Psoas muscle (tissue), 8 donors: Measurements from ENCODE around the gene EPHB6. TPM values are rescaled to one million over a fixed set of nuclear protein-coding genes. Genes with fewer than 3 reads are reported as not detected.

Experiments used
- ATAC-seq, 4 donors: fragments of 200-7000 bp; cut with Tn5 transposase; one replicate each; pipeline ENCODE4 v1.9.1; 2020; ENCODE audit warnings: moderate library complexity in 3 of 4, mild to moderate bottlenecking in 2 of 4
- DNase-seq, 2 donors: peaks; one replicate each; pipeline ENCODE4 v3.0.0-alpha.2; 2020
- H3K27ac ChIP-seq: fragments of 200-600 bp; one replicate; pipeline ENCODE4 v1.8.0; 2022
- H3K27me3 ChIP-seq, 3 donors: fragments of 200-600 bp in 1 of 3; one replicate each; pipeline versions ENCODE4 v1.6.1 to v1.8.0; 2013 to 2022; ENCODE audit warnings: low read length in 2 of 3, mild to moderate bottlenecking in 2 of 3, moderate library complexity in 1 of 3; ENCODE audit not compliant: insufficient read depth in 3 of 3
- H3K36me3 ChIP-seq, 2 donors: fragments of 200-600 bp in 1 of 2; one replicate each; pipeline versions ENCODE4 v1.6.1 to v1.8.0; 2013 to 2022; ENCODE audit warnings: low read depth in 1 of 2, mild to moderate bottlenecking in 1 of 2, moderate library complexity in 1 of 2; ENCODE audit not compliant: insufficient read depth in 1 of 2
- H3K4me1 ChIP-seq: fragments of 200-600 bp; one replicate; pipeline ENCODE4 v1.8.0; 2022
- H3K4me3 ChIP-seq: fragments of 200-600 bp; one replicate; pipeline ENCODE4 v1.8.0; 2022; ENCODE audit warnings: mild to moderate bottlenecking
- H3K9me3 ChIP-seq: fragments of 200-600 bp; one replicate; pipeline ENCODE4 v1.8.0; 2022
- WGBS, 3 donors: extraction: QIAGEN DNeasy Blood & Tissue Kit; methylation state at CpG; one replicate each; pipeline versions ENCODE4 v1.1.6 to v1.1.7; 2013; 5-methylcytosine and 5-hydroxymethylcytosine counted together
- intact Hi-C, 2 donors: fragments of 100-400 bp; cut with DNase I; formaldehyde crosslinking; loops; one replicate each; pipeline versions ENCODE4 v1.11.0 to v1.14.2; 2022
- polyA plus RNA-seq, 3 donors: library from polyadenylated mRNA; stranded (reverse); fragments of 200-250 nt; gene quantifications; one replicate each; pipeline ENCODE4 v1.2.3, GENCODE V29; 2013
- total RNA-seq, 4 donors: library from RNA; stranded (reverse); fragmentation: NEBNext Ultra II Directional in 2 of 4; extraction: Animal tissue kit (Norgen Biotek cat#: 25700) in 2 of 4; gene quantifications; one replicate each; pipeline versions ENCODE4 v1.2.1 to v1.2.4, GENCODE V29; 2021 to 2023
- TF ChIP-seq, protein P1 (sequence below): fragments of 200-600 bp; IDR thresholded peaks from one replicate; pipeline ENCODE4 v1.8.0; 2022; ENCODE audit warnings: antibody characterized with exemption
- donor health status: healthy with polysubstance abuse.
- donor health status: DM: no; HTN: no; CAD: no; lungs with moderate emphysema.
- donor health status: Bipolar disorder and iron deficiency.
- donor health status: healthy.
- donor health status: DM: yes; HTN: yes; CAD: no.
- donor health status: DM: no; HTN: no; CAD: no.
- donor health status: DM: no; HTN: no; CAD: no.
- donor health status: DM: yes; HTN: yes; CAD: no.

EPHB6 gene
- total and polyA plus RNA-seq, 7 donors: 0.57 to 5.7 (median 2.9) TPM

DNA sequence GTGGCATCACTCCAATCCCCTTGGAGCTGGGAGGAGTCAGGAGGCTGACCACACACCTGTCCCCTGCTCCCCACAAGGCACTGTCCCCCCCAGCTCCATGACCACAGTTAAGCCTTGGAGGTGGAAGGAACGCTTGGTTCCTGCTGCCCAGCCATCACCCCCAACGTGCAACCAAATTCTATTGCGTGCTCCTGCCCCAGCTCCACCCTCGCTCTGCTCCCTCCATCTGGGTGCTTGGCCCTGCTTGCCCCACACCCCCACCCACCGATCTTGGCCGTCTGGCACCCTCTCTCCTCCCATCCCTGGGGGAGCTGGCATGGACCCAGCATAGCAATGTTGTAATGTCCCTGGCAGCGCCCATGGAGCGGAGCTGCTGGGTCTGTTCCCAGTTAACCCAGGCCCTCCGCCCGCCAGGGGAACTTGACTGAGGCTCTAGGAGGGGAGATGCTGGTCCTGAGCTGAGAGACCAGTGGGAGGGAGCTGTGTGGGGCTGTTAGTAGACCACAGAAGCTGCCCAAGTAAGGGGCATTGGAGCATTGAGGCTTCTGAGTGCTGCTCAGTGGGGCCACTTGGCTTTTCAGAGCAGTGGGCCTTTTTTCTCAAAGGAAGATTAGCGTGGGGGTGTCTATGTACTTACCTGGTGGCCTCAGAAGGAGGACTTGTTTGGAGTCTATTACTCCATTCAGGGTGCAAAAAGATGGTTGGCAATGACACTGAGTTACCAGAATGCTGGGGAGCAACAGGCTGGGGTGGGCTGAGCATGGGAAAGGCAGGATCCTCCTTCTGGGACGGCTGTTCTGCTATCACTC, 1.1 kb downstream of the EPHB6 start:
- H3K27ac ChIP-seq: no peak overlapping the region
- DNase-seq: peak; percentile 54 to 84
- H3K4me1 ChIP-seq: no peaks in the 10 kb centered on the region
- no peaks in the 10 kb centered on the region for H3K9me3 ChIP-seq
- ATAC-seq: peak; percentile 17 to 72 (median 57)
- intact Hi-C loops: loop anchor here (2.0 to 10.0 kb wide), 2 partner anchors 359 kb away; no protein-coding TSS in a partner anchor
- TF ChIP-seq, protein P1, sequence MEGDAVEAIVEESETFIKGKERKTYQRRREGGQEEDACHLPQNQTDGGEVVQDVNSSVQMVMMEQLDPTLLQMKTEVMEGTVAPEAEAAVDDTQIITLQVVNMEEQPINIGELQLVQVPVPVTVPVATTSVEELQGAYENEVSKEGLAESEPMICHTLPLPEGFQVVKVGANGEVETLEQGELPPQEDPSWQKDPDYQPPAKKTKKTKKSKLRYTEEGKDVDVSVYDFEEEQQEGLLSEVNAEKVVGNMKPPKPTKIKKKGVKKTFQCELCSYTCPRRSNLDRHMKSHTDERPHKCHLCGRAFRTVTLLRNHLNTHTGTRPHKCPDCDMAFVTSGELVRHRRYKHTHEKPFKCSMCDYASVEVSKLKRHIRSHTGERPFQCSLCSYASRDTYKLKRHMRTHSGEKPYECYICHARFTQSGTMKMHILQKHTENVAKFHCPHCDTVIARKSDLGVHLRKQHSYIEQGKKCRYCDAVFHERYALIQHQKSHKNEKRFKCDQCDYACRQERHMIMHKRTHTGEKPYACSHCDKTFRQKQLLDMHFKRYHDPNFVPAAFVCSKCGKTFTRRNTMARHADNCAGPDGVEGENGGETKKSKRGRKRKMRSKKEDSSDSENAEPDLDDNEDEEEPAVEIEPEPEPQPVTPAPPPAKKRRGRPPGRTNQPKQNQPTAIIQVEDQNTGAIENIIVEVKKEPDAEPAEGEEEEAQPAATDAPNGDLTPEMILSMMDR: no peak
- no peaks in the 10 kb centered on the region for H3K36me3 ChIP-seq
- no peaks in the 10 kb centered on the region for H3K27me3 ChIP-seq
- WGBS, 3 donors: 33 to 42% (median 36%) methylated on average over 12 of the region's 12 CpGs
- H3K4me3 ChIP-seq: peak overlapping the region; percentile 79

DNA sequence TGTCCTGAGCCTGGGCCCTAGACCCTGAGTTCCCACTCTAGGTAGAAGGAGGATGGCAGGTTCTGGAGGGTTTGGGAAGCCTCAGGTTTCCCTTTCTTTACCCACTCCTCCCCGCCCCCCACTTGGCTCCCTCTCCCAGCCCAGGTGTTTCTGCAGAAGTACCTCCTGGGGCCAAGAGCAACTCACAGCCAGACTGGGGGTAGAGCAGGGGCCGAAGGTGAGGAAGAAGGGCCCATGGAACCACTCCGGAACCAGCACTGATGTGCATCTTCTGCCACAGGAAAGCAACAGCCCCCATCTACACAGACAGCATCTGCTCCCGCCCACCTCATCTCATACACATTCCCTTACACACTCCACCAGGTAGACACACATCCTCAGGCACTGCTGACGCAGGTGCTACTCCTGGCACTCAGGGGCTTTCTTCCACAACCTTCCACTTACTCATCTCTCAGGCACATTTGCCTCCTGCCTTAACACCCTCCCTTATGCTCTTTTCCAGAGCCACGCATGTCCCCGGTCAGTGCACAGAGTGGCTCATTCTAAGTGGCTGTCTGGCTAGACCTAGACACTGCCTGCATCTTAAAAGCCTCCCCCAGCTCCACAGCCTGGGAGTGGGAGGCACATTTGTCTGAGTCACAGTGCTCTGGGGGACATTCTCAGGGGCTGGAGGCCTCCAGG, 1.8 kb downstream of the EPHB6 start:
- no peak for DNase-seq
- H3K27me3 ChIP-seq: no peaks in the 10 kb centered on the region
- TF ChIP-seq, protein P1: no peak
- no peak overlapping the region for H3K4me3 ChIP-seq
- H3K4me1 ChIP-seq: no peaks in the 10 kb centered on the region
- H3K27ac ChIP-seq: no peak overlapping the region
- intact Hi-C loops: loop anchor here in 1 of 2 donors (10.0 kb wide), 1 partner anchor 358 kb away; no protein-coding TSS in a partner anchor
- WGBS, 3 donors: 71 to 81% (median 75%) methylated on average over 7 of the region's 7 CpGs
- no peaks in the 10 kb centered on the region for H3K9me3 ChIP-seq
- no peaks in the 10 kb centered on the region for H3K36me3 ChIP-seq
- ATAC-seq: no peak

DNA sequence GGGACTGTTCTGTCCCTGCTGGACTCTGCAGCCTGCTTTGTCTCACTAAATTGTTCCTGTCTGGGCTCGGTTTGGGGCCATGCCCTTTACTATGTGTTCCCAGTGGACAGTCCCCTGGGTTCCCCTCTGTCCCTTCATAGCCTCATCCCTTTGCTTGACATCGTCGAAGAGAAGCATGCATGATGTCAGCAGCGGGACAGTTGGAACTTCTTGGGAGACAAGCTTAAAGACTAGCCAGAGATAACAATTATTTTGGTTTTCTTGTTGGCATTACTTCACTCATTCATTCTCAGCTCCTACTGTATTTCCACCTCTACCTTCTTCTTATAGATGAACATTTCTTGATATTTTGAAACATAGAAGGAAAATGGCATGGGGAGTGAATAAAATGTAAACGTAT, 2.7 kb downstream of the EPHB6 start:
- no peaks in the 10 kb centered on the region for H3K4me1 ChIP-seq
- DNase-seq (peak in 1 of 2 donors; percentile 38), ATAC-seq (no peak)
- no peaks in the 10 kb centered on the region for H3K9me3 ChIP-seq
- no peaks in the 10 kb centered on the region for H3K27me3 ChIP-seq
- WGBS, 3 donors: 50 to 54% (median 52%) methylated on average over 5 of the region's 5 CpGs
- H3K27ac ChIP-seq: no peak overlapping the region
- no peak overlapping the region for H3K4me3 ChIP-seq
- intact Hi-C loops: loop anchor here in 1 of 2 donors (10.0 kb wide), 1 partner anchor 357 kb away; no protein-coding TSS in a partner anchor
- no peaks in the 10 kb centered on the region for H3K36me3 ChIP-seq
- TF ChIP-seq, protein P1: no peak

DNA sequence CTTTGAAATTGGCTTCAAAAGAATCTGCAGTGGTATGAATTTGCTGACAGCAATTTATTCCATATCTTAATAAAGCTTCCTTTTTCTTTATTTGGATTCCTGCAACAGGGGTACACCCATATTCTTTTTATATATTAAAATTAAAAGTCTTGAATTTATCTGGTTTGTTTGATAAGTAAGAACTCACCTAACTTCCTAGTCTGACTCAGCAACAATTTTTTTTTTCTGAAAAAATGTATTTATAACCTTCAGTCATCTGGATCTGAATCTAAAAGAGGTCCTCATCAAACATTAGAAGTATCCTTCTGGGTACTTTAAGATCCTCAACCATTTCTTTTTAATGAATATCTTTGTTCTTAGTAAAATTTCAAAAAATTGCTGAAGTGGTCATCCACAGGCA, 4.5 kb downstream of the EPHB6 start:
- no peak for DNase-seq
- no peaks in the 10 kb centered on the region for H3K9me3 ChIP-seq
- no peaks in the 10 kb centered on the region for H3K27me3 ChIP-seq
- intact Hi-C loops: loop anchor here in 1 of 2 donors (10.0 kb wide), 1 partner anchor 355 kb away; no protein-coding TSS in a partner anchor
- no peaks in the 10 kb centered on the region for H3K36me3 ChIP-seq
- H3K4me1 ChIP-seq: no peaks in the 10 kb centered on the region
- no peak overlapping the region for H3K4me3 ChIP-seq
- TF ChIP-seq, protein P1: no peak
- no peak overlapping the region for H3K27ac ChIP-seq
- no peak for ATAC-seq
